Esophagus mucosa (tissue), 1 donor: ENCODE results near the gene SBK2. TPM values are rescaled to one million over a fixed set of nuclear protein-coding genes. Genes with fewer than 3 reads are reported as not detected.
"Not testable (repeated sequence)": the region's sequence is repeated elsewhere in the genome, so short reads cannot be mapped to it uniquely, and the experiment has no call there.

Experiments used
- ATAC-seq: fragments of 200-7000 bp; cut with Tn5 transposase; one replicate; pipeline ENCODE4 v1.9.1; 2020
- total RNA-seq: library from RNA; stranded (reverse); gene quantifications from one replicate; pipeline ENCODE4 v1.2.4, GENCODE V29; 2023
- donor health status: DM: yes; HTN: yes; CAD: no.

SBK2 gene
- total RNA-seq = not detected

- ATAC-seq = peak; percentile 24
Observed at GRCh38 chr19:55536951-55537740, at the start of gene SBK2. Gene SBK2, minus strand, starts transcription at chr19:55537133. Its CDS starts 839 bp downstream, at chr19:55536294.

- ATAC-seq = peak; percentile 19
Observed at GRCh38 chr19:55585658-55586339, 48.9 kb upstream of the SBK2 start.

- no peak for ATAC-seq
Observed at GRCh38 chr19:55584871-55585270, 47.9 kb upstream of the SBK2 start.

- not testable (repeated sequence) for ATAC-seq
Observed at GRCh38 chr19:55583897-55584296, 47.0 kb upstream of the SBK2 start.

- not testable (repeated sequence) for ATAC-seq
Observed at GRCh38 chr19:55582284-55582683, 45.4 kb upstream of the SBK2 start.

GRCh38 chr19:55581823-55582223 lies 44.9 kb upstream of the SBK2 start:
- ATAC-seq = no peak

- peak; percentile 32 for ATAC-seq
Observed at GRCh38 chr19:55581145-55581822, 44.4 kb upstream of the SBK2 start.

GRCh38 chr19:55580628-55581144 lies 43.8 kb upstream of the SBK2 start, which contains the start of gene ZNF579:
Gene ZNF579, minus strand, starts transcription at chr19:55580848. Its CDS starts 1,209 bp downstream, at chr19:55579639.
- peak; percentile 76 for ATAC-seq

GRCh38 chr19:55579766-55580621 lies 43.1 kb upstream of the SBK2 start:
- peak; percentile 7 for ATAC-seq

- ATAC-seq = peak; percentile 11
Observed at GRCh38 chr19:55578761-55579747, 42.1 kb upstream of the SBK2 start.

- no peak for ATAC-seq
Observed at GRCh38 chr19:55578031-55578760, 41.3 kb upstream of the SBK2 start.

GRCh38 chr19:55576746-55577145 lies 39.8 kb upstream of the SBK2 start:
- ATAC-seq = no peak

- ATAC-seq = not testable (repeated sequence)
Observed at GRCh38 chr19:55573929-55574328, 37.0 kb upstream of the SBK2 start.

- not testable (repeated sequence) for ATAC-seq
Observed at GRCh38 chr19:55569477-55569876, 32.5 kb upstream of the SBK2 start.

GRCh38 chr19:55567708-55568328 lies 30.9 kb upstream of the SBK2 start:
- no peak for ATAC-seq

GRCh38 chr19:55566823-55567222 lies 29.9 kb upstream of the SBK2 start:
- no peak for ATAC-seq

- peak; percentile 18 for ATAC-seq
Observed at GRCh38 chr19:55563261-55563690, 26.3 kb upstream of the SBK2 start.

- ATAC-seq = no peak
Observed at GRCh38 chr19:55559684-55560083, 22.8 kb upstream of the SBK2 start.

GRCh38 chr19:55554741-55555152 lies 17.8 kb upstream of the SBK2 start:
- no peak for ATAC-seq
